Activated CD8-positive, alpha-beta memory T cell treated with anti-CD3 and anti-CD28 coated beads for 48 hours (primary cell): ENCODE measurements around the gene DEPDC5.
"Not testable (repeated sequence)": the region's sequence is repeated elsewhere in the genome, so short reads cannot be mapped to it uniquely, and the experiment has no call there.

Experiments used
- DNase-seq, 3 experiments: peaks; one replicate each; pipeline ENCODE4 v3.0.0-alpha.2; 2020; ENCODE audit warnings: low read depth in 2 of 3, low spot score in 2 of 3

DEPDC5 gene

DNA sequence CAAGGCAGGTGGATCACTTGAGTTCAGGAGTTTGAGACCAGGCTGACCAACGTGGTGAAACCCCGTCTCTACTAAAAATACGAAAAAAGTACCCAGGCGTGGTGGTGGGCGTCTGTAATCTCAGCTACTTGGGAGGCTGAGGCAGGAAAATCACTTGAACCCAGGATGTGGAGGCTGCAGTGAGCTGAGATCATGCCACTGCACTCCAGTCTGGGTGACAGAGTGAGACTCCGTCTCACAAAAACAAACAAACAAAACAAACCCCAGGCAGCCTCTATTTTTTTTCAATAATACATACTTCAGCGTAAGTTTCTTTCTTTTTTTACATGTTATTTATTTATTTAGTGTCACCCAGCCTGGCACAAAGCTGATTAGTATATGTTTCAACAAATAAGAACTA, 60.1 kb downstream of the DEPDC5 start:
- DNase-seq: not testable (repeated sequence)

DNA sequence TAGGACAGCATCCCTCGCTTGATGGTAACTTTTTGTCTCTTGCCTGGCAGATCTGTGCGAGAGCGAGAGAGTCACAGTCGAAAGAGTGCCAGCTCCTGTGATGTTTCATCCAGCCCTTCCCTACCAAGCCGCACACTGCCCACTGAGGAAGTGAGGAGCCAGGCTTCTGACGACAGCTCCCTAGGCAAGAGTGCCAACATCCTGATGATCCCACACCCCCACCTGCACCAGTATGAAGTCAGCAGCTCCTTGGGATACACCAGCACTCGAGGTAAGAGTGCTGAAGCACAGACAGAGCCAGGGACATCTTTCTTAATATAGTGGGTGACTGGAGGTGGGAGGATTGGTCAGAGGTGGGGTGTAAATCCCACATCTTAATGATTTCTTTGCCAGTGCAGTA, 61.1 kb downstream of the DEPDC5 start:
- DNase-seq: no peak

GRCh38 chr22:31815383-31815814, 61.6 kb downstream of the DEPDC5 start:
- DNase-seq: not testable (repeated sequence)

- no peak for DNase-seq
Observed at GRCh38 chr22:31816750-31817149, 62.9 kb downstream of the DEPDC5 start.

DNA sequence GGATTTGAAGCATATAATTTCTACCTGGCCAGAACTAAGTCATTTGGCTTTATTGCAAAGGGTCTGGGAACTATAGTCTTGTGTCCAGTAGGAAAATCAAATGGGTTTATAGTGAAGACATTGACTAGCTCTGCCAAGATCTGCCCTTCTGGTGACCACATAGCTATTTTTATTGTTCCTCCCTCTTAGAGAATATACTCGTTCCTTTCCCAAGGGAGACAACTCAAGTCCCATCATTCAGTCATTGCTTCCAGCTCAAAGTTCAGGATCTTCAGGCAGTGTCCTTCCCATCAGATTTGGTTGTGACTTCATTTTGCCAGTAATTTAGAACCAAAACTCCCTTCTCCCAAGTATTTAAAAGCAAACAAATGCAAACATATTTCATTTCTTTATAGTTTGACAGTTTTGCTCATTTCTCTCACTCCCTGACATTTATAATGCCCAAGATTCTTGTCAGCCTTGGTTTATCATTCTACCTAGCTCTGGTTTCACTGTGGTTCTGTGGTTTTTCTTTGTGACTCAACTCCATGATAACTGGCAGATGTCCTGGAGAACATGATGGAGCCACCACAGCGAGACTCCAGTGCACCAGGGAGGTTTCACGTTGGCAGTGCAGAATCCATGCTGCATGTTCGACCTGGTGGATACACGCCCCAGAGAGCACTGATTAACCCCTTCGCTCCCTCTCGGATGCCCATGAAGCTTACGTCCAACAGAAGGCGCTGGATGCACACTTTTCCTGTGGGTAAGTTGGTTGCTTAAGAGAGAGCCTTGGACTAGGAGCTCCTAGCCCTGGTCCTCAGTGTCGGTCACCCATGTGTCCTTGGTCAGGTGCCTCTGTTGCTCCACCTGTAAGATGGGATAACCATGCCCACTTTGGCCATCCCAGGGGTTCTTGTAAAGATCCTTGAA, 64.9 kb downstream of the DEPDC5 start:
- no peak for DNase-seq

DNA sequence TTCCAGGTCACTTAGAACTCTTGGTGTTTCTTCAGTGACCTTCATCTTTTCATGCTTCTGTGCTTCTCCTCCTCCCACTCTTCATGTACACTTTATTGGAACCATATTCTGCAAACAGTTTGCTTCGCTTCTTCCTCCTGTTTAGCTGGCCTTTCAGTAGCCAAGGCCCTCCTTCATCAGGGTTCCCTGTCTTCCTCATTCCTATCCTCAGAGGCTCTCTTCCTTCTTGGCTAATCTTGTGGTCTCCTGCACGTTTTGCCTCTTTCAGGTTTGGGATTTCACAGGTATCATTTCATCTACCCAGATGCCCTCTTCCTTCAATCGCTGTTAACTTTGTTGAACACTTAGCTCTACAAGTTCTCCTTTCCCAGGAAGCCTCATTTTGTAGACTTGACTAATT, 66.8 kb downstream of the DEPDC5 start:
- DNase-seq: no peak

- DNase-seq: no peak
Observed at GRCh38 chr22:31821572-31821971, 67.8 kb downstream of the DEPDC5 start.

- no peak for DNase-seq
Observed at GRCh38 chr22:31822523-31822922, 68.7 kb downstream of the DEPDC5 start.

DNA sequence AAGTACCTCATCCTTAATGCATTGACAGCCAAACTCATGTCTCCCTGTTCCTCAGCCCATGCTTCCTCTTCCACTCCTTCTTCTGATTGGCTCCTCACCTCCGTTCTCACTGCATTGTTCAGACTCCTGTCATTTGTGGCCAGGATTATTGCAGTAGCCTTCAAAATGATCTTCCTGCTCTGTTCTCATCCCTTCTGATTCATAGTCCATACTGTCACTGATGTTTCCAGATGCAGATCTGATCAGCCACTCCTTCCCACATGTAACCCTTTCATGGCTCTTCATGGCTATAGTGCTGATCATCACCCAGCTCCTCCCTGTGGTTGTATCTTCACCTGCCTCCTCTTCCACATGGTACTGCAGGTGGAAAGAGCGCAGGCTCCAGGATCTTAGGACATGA, 71.7 kb downstream of the DEPDC5 start:
- no peak for DNase-seq

DNA sequence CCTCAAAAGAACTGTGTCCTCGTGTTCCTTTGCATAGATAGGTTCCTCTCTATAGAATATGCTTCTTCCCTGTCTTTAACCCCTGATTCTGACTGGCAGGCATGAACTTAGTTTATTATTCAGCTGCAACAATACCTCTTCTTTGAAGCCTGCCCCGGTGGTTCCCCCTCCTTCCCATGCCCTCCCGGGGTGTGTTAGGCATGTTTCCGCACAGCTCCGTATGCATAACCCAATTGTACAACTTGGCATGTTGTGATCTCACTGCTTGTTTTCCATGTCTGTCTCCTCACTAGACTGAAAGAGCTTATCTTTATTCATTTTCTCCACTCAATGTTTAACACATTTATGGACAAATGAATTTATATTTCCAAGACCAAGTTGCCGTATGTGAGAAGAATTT, 72.6 kb downstream of the DEPDC5 start:
- DNase-seq: no peak

DNA sequence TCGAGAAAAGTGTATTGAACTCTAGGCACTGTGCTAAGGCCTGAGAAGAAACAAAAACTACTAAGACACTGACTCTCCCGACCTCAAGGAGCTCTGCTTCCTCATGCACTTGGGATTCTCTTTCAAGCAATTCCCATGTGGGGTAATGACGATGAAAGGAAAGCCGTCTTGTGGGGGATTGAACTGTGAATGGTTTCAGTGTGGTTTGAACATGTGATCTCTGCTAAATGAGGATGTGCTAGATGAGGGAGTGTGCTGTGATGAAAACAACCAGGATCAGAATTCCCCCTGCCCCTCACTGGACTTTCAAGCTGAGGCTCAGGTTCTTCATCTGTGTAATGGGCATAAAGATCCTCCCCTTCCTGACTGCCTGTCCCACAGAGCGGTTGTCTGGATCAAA, 74.9 kb downstream of the DEPDC5 start:
- no peak for DNase-seq

DNA sequence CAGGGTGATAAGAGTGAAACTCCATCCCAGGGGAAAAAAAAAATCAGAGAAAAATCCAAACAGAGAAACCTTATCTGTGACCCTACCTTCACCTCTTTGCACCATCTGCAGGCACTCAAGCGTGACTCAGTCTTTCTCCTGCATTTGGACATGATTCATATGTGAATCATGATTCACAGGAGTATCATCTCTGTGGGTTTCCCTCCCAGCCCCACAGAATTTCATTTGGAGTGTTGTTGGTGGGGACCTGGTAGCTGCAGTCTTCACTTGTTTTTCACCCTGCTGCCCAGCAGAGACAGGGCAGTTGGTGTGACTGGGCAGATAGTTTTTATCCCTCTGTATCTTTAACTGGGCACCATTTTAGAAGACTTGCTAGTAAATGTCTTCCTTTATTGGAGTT, 75.7 kb downstream of the DEPDC5 start:
- DNase-seq: peak in 2 of 3 experiments; percentile 10 to 18

DNA sequence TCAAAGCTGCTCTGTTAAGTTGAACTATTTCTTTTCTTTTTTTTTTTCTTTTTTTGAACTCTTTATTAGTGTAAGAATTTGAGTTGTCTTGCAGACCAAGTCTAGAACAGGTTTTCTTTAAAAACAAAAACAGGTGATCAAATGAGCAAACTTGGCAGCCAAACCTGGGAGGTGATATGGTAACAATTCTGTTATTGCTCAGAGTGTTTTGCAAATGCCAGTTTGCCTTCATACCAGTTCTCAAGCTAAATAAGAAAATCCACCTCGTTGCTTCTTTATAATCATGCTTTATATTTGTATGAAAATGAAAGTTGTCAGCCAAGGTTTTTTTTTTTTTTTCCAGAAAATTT, 76.9 kb downstream of the DEPDC5 start:
- no peak for DNase-seq

- no peak for DNase-seq
Observed at GRCh38 chr22:31833930-31834329, 80.1 kb downstream of the DEPDC5 start.

DNA sequence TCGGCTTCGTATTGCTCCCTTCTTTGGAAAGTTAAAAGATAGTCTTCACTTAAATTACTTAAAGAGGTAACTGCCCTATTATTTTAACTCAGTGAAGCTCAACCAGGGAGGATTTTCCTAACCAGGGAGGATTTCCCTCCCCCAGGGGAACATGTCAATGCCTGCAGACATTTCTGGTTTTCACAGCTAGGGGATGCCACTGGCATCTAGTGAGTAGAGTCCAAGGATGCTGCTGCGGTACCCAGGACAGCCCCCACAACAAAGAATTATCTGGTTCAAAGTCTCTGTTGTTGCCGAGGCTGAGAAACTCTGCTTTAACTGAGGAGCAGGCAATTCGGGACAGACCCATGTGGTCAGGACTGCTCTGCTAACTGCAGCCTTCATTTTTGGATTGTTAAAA, 82.2 kb downstream of the DEPDC5 start:
- no peak for DNase-seq

- no peak for DNase-seq
Observed at GRCh38 chr22:31838917-31839316, 85.1 kb downstream of the DEPDC5 start.

- DNase-seq: no peak
Observed at GRCh38 chr22:31839986-31840385, 86.2 kb downstream of the DEPDC5 start.

- no peak for DNase-seq
Observed at GRCh38 chr22:31840585-31840984, 86.8 kb downstream of the DEPDC5 start.

GRCh38 chr22:31841078-31841827, 87.4 kb downstream of the DEPDC5 start:
- DNase-seq: no peak

DNA sequence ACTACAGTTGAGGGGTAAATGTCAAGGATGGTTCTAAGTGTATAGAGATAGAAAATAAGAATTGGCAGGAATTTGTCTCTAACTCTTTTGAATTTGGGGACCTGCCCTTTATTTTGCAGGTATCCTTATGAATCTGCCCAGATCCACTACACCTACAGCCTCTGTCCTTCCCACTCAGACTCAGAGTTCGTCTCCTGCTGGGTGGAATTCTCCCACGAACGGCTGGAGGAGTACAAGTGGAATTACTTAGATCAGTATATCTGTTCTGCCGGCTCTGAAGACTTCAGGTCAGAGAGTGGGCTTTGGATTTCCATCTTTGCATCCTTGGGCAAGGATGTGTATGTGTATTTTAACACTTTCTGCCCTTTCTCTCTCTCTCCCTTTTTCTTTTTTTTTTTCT, 89.7 kb downstream of the DEPDC5 start:
- no peak for DNase-seq

- no peak for DNase-seq
Observed at GRCh38 chr22:31844941-31845340, 91.1 kb downstream of the DEPDC5 start.
